ENCODE data around the gene PSMA6. TPM values are rescaled to one million over a fixed set of nuclear protein-coding genes. Genes with fewer than 3 reads are reported as not detected.
"Not testable (repeated sequence)": the region's sequence is repeated elsewhere in the genome, so short reads cannot be mapped to it uniquely, and the experiment has no call there.

The PSMA6 gene
- total RNA-seq: 108 TPM

DNA sequence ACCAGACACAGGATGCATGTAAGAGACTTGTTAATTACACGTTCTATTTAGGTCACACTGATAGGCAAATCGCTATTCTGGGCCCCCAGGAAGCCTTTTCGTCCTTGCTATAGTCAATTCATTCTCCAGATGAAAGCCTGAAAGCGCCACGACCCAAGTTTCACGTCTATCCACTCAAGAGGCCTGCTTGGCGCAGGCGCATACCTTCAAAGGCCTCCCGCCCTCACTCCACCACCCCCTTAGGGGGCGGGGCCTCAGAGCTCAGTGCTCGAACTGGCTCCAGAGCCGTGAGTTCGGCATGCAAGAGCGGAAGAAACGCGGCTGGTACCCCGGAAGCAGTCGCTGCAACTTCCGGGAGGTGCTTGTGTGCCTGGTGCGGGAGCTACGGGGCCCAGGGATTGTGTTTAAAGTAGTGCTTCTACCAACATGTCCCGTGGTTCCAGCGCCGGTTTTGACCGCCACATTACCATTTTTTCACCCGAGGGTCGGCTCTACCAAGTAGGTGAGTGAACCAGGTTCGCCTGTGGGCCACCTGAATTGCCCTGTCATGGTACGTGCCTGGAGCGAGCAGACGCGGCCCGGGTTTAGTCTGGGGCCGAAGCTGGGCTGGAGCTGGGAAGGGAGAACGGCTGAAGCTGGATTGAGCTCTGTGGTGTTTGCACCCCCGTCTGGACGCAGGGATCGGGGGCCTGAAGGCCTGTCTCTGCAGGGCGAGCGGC is at the start of gene PSMA6:
Gene PSMA6, plus strand, starts transcription at position 332 of the 719 bp plus-strand sequence. Its CDS starts 95 bp downstream, at position 427.
- peak; percentile 99 for DNase-seq

DNA sequence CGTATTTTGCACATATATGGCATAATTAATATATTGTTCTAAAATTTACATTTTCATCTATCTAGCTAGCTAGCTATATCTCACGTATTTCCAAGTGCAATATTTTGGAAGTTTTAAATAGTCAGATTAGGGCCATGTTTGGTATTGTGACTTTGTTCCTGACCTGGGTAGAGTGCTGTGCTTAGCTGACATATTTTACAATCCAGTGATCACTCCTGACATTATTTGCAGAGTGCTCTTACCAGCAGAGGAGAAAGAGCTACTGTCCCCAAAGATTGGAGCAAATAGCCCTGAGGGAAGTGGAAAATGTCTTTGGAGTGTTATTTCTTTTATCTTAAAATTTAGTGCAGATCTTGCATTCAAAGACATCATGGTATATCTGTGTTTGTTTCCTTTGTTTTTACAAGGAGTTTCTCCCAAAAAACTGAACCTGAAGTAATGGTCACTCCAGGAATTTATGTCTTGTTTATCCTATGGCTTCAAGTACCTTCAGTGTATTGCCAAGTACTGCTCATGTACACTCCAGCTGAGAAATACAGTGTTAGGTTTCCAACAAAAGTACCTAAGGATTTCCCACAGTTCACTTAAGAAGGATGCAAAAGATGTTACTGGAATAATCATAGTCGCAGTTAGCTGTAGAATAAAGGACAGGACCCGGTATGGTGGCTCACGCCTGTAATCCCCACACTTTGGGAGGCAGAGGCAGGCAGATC is 49.4 kb upstream of the PSMA6 start:
- DNase-seq: no peak

DNA sequence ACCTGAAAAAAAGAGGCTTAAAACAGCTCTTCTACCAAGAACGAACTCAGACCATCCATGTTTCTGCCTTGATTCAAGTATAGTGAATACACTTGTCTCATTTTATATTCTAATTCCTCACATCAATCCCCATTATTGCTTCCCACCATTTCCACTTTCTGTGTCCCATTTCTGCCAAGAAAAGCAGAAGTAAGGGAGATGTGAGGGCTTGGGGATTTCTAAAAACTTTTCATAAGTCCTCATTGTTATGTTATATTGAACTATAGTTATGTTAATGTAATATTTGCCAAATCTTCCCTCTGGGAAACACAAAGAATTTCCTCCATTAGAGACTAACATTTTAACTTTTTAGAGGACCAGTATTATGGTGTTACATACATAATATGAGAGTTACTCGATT is 48.2 kb upstream of the PSMA6 start:
- no peak for DNase-seq

DNA sequence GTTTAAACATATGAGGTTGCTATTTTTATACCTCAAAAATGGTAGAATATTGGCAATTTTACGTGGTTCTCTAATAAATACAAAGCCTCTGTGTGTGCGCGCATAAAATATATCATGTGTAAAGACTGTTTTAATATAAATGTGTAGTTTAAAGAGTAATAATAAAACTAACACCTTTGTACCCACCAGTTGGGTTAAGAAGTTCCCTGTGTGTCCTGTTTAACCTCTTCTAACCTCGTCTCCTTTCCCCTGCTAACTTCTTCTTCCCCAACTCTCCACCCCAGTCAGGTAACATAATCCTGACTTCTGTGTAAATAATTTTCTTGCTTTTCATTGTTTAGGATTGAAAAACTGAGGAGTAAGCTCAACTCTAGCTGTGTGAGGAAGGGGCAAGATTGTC is 47.6 kb upstream of the PSMA6 start:
- DNase-seq: no peak

DNA sequence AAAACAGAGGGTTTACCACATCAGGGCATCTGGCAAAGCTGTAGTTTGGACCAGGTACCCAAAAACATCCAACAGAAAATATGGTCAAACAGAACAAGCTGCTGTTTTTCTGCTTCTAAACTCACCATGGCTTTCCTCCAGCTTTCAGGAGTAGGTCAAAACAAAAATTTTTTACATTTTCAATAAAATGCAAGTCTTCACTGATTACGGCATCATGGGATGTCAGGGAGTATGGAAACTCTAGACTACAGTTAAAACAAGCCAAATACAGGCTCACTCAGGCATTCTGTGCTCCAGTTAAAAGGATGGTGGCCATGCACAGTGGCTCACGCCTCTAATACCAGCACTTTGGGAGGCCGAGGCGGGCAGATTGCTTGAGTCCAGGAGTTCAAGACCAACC is 47.1 kb upstream of the PSMA6 start:
- no peak for DNase-seq

DNA sequence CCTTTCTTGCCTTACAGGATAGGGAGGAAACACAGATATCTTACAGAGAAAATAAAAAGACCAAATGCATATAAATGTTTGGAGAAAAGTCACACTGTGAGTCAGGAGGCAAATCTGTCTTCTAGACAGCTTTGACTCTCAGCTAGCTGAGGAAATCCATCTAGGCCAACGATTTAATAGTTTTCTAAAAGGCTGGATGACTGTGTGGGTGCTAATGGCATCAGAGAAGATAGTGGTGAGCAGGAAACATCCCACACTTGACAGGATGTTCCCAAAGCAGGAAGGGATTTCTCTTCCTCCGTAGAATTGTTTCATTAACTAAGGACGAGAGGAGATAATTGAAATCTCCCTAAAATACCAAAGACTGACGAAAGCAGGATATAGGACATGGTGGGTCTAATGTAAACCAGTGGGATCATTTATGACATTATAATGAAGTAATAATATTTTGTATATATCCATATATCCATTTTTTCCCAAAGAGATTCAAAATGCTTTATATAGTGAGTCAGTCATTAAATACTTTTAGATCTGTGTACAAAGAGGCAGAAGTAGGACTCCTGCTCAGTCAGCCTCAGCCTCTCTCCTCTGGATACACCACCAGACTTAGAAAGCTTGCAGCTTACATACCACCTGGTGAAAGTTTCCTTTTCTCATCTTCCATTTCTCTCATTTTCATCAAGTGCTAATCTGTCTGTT is 44.3 kb upstream of the PSMA6 start:
- no peak for DNase-seq

DNA sequence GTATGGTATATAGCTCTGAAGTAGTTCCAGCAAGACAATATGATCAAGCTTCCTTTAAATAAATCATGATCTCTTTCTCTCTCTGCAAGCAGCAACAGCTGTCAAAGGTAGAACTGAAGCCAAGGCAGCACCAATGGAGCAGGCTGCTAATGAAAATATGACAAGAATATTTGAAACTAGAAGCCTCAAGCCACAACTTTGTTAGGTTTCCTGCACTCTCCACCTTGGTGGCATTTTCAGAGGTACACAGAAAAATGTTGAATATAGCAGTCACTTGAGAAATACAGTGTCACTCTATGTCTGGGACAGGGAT is 43.8 kb upstream of the PSMA6 start:
- no peak for DNase-seq

DNA sequence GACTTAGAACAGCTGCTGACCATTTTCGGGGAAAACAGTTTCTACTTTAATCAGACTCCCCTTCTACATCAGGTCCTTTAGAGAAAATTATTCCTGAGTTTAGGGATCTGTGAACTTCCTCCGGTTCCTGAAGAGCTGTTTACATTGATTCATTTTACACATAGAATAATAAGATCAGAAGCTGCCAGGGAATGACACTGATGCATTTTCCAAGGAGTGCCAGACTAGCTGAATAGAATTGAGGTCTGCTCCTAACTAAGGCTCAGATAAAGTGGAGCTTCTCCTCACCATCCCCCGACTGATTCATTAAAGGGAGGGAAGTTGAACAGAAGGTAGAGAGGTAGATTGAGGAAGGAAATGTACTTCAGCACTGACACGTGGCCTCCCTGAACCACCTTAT is 41.9 kb upstream of the PSMA6 start:
- no peak for DNase-seq

DNA sequence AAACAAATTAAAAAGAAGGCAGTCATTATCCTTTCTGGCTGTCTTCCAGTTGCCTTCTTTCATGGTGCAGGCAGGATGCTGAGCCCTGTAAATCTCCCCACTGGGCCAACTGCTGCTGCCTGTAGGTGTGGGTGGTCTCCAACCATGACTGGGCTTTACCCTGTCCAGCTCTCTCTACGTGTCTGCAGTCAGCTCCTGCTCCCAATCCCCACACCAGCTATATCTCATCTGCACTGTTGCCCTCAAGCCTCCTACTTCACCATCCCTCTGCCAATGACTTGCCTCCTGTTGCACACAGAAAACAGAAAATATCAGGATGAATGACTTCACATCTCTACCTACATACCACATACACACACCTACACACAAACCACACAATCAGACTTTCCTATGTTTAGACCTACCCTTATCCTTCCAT is 39.7 kb upstream of the PSMA6 start:
- no peak for DNase-seq

DNA sequence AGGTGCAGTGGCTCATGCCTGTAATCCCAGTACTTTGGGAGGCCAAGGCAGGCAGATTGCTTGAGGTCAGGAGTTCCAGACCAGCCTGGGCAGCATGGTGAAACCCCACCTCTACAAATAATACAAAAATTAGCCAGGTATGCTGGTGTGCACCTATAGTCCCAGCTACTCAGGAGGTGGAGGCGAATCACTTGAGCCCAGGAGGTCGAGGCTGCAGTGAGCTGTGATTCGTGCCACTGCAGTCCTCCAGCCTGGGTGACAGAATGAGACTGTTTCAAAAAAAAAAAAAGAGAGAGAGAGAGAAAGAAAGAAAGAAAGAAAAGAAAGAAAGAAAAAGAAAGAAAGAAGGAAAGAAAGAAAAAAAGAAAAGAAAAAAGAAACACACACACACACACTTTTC is 39.1 kb upstream of the PSMA6 start:
- not testable (repeated sequence) for DNase-seq

DNA sequence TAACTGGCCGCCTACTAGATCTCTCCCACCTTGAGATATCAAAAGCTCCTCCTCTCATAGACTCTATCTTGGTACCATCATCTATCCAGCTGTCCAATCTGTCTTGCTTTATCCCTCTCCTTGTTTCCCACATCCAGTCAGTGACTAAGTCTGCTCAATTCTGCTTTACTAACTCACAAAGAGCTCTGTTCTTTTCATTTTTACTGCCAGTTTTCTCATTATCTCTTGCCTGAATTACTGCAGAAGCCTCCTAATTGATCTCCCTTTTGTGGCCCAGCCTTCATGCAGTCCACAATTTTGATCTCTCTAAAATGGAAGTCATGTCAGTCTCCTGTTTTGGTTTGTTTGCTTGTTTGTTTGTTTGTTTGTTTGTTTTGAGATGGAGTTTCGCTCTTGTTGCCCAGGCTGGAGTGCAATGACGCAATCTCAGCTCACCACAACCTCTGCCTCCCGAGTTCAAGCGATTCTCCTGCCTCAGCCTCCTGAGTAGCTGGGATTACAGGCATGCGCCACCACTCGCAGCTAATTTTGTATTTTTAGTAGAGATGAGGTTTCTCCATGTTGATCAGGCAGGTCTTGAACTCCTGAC is 38.1 kb upstream of the PSMA6 start:
- not testable (repeated sequence) for DNase-seq

DNA sequence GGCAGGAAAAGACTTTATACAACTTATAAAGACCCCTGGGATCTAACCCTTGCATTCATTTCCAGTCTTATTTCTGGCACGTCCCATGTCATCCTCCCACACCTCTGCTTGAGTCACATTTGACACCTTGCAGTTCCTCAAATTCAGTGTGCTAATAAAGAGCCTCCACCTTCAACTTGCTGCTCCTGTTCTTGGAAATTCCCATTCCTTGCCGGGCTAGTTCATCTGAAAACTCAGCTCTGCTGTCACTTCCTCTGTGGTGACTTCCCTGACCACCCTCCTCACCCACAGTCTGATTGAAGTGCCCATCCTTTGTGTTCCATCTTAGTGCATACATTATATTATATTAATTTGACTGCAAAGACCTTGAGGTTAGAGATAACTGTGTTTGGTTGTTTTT is 37.4 kb upstream of the PSMA6 start:
- DNase-seq: no peak

DNA sequence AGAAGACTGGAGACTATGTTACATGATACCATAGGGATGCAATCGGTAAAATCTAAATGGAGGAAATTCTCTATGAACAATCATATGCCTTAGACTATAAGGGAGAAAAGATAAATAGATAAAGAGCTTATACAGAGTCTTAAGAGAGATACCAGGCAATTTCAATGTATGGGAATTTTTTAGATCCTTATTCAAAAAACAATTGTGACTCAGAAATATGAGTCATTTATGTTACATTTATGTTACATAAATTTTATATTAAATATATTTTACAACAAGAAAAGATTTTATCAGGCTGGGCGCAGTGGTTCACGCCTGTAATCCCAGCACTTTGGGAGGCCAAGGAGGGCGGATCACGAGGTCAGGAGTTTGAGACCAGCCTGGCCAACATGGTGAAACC is 36.5 kb upstream of the PSMA6 start:
- DNase-seq: no peak

DNA sequence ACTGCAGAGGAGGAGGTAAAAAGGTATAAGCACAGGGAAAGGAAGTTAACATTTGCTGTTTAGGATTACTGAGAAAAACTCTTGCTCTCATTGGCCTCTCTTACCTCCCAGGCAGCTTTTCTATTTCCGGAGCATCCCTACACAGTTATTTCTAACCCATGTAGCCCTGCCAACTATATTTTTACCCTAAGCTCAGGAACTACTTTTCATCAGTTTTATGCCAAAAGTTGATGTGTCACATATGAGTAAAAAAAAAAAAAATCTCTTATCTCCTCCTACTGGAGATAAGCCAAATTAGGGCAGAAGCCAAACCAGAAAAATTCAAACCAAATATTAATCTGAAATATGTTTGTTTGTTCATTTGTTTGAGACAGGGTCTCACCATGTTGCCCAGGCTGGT is 34.4 kb upstream of the PSMA6 start:
- no peak for DNase-seq

DNA sequence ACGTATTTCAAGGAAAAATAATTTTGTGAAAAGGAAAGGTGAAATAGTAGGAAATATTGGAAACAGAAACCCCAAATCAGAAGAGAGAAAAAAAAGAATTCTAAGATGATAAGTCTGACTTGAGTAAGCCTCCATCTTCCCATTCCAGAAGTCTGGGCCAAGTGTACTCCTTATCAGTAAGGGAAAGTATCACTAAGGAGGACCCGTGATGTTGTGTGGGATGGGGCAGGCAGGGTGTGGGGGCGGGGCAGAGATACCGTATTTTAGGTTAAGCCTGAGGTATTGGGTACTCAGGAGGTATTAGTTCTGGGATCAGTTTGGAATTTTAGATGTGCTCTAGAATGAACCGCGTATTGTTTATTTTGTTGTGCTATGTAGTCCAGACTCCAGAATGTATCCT is 33.8 kb upstream of the PSMA6 start:
- DNase-seq: no peak

DNA sequence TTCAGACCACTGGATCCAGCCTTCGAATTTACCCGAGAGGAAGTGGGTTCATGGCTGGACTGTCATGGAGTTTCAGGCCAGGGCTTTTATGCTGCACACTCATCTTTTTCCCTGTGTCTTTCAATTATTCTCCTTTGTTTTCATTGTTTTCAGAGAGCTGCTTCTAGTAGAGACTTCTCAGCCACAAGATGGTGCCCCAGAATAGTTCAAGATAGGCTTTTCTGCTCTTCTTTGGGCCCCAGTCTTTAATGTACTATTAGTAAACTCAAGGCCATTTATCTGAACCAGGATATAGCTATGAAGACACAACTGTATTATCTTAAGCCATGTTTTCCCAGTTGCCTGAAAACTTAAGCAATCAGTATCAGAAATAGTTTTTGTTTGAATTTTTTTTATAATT is 30.4 kb upstream of the PSMA6 start:
- DNase-seq: no peak

DNA sequence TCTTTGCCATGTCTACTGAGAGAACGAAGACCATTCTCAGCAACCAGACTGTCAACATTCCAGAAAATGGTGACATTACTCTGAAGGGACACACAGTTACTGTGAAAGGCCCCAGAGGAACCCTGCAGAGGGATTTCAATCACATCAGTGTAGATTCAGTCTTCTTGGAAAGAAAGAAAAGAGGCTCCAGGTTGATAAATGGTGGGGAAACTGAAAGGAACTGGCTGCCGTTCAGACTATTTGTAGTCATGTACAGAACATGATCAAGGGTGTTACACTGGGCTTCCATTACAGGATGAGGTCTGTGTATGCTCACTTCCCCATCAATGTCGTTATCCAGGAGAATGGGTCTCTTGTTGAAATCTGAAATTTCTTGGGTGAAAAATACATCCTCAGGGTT is 29.7 kb upstream of the PSMA6 start:
- no peak for DNase-seq

DNA sequence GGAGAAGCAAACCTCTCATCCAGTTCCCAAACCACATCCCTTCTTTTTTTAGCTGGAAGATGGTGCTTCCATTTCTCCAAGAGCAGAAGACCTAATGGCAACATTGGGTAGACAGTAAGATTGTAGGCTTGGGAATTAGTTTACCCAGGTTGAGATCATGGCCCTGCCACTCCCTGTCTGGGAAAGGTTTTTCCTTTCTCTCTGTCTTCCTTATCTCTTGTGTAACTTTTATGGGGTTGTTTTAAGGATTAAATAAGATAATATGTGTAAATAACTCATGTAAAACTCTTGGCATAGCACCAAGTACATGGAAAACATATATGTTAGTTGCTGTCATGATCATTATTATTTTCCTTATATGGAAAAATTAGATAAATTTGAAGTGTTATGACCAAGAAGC is 23.2 kb upstream of the PSMA6 start:
- DNase-seq: no peak

DNA sequence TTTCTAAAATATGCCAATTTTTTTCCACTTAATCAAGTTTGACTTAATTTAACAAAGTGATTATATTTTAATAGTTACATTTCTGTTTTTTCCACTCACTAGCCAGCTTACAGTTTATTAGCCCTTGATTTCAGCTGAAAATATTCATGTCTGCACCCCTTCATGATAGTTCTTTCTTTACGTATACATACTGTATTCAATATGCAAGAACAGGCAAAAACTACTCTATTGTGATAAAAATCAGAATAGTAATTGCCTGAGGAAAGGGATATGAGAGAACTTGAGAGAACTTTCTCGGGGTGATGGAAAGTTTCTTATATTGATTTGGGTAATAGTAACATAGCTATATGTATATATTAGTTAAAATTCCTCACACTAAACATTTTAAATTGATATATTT is 17.4 kb upstream of the PSMA6 start:
- DNase-seq: no peak

DNA sequence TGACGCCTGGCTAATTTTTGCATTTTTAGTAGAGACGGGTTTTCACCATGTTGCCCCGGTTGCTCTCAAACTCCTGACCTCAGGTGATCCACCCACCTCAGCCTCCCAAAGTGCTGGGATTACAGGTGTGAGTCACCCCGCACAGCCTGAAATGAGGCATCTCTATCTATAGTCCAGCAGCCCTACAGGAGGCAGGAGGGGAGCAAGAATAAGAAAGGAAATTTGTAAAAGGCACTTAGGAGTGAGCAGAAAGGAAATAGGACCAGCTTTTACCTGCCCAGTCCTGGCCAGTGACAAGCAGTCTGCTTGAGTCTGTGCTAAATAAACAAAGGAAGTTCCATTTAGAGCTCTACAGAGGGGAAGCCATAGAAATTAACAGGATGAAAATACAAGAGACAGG is 15.0 kb upstream of the PSMA6 start:
- DNase-seq: no peak

DNA sequence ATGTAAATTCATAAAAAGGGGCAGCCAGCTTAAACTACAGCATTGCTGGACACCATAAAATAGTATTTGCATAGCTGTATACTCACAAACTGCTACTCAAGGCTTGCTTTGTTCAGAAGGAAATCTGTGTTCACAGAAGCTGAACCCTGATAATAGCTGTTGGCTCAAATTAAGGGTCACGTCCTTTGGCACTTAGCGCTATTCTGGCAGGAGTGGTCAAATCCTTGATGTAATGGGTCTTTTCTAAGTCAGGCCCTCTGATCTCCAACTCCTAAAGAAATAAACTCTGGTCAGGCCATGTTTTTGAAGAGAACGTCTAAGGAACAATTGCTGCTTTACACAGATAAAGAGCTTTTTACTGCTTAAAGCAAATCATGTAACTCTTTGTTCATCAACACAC is 12.8 kb upstream of the PSMA6 start:
- DNase-seq: no peak

DNA sequence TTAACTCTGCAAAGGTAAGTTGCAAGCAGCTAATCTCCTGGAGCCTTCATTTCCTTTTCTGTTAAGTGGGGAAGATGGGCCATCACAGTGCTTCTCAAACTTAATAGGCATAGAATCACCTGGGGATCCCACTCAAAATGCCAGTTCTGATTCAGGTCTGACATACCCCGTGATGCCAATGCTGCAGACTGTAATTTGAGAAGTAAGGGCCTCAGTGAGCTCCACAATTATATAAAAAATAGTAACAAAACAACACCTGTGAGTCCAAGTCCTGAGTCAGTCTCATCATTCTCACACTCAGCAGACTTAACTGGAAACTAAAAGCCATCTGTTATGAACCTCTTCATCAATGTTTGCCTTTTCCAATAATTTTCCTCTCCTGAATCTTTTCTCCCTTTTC is 10.8 kb upstream of the PSMA6 start:
- no peak for DNase-seq

DNA sequence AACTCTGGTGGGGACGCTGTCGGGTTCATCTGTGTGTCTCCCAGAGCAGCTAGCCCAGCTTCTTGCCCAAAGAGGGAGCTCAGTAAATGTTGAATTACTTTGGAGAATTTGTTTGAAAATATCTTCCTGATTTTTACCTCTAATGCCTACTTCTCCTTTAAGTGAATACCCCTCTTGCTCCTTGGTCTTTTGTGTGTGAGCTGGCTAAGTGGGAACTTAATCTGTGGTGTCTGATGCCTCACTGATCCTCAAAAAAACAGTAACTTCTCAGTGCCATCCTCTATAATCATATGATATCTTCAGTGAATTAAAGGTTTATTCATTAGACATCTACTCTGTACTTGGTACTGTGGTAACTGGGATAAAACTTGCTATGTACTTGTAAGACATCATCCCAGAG is 7.7 kb upstream of the PSMA6 start:
- DNase-seq: no peak
